Panc1 (cell line): ENCODE results near the gene TEKT2. TPM values are rescaled to one million over a fixed set of nuclear protein-coding genes. Genes with fewer than 3 reads are reported as not detected.

Experiments used
- ATAC-seq: fragments of 200-7000 bp; cut with Tn5 transposase; 2 replicates; pipeline ENCODE4 v1.9.1; 2020; ENCODE audit warnings: mild to moderate bottlenecking, moderate library complexity
- BruUV-seq: library from RNA; stranded (reverse); fragments of 400-500 nt; replicated peaks from 2 replicates; lab custom pipeline; 2021; lab: Mats Ljungman, UMichigan
- CTCF ChIA-PET: fragments of 300-600 bp; sonication (Branson Sonifier 250); formaldehyde crosslinking; loops from one replicate; lab custom pipeline; 2022; ENCODE audit warnings: antibody characterized with exemption; lab: Charles Lee
- POLR2A ChIA-PET: fragments of 300-600 bp; sonication (Branson Sonifier 250); formaldehyde crosslinking; loops from one replicate; lab custom pipeline; 2022; ENCODE audit warnings: antibody characterized with exemption; lab: Charles Lee
- DNase-seq: peaks from one replicate; pipeline ENCODE4 v3.0.0-alpha.2; 2010; ENCODE audit warnings: low read depth, low spot score
- H3K27ac ChIP-seq: 2 replicates; pipeline ENCODE4 v1.5.1; 2011; ENCODE audit warnings: mild to moderate bottlenecking, low read length, inconsistent platforms
- H3K27me3 ChIP-seq: fragments of 200-500 bp; sonication (Bioruptor generic); 2 replicates; pipeline ENCODE4 v1.6.0; 2014; ENCODE audit warnings: low read length, inconsistent platforms; ENCODE audit not compliant: control insufficient read depth, insufficient read depth
- H3K36me3 ChIP-seq: fragments of 200-500 bp; sonication (Bioruptor generic); 2 replicates; pipeline ENCODE4 v1.5.1; 2014; ENCODE audit warnings: inconsistent platforms, mild to moderate bottlenecking, low read length, moderate library complexity; ENCODE audit not compliant: control insufficient read depth, insufficient read depth
- H3K4me1 ChIP-seq: 2 replicates; pipeline ENCODE4 v1.5.1; 2011; ENCODE audit warnings: inconsistent platforms, mild to moderate bottlenecking, low read length, moderate library complexity; ENCODE audit not compliant: control insufficient read depth, insufficient read depth
- H3K4me3 ChIP-seq, 2 experiments: 2 replicates each; pipeline ENCODE4 v1.5.1; 2011 to 2012; ENCODE audit warnings: low read depth in 2 of 2, low read length in 2 of 2, mild to moderate bottlenecking in 2 of 2, inconsistent platforms in 1 of 2, moderate library complexity in 1 of 2
- H3K9me3 ChIP-seq: fragments of 200-500 bp; sonication (Bioruptor generic); 2 replicates; pipeline ENCODE4 v1.5.1; 2014; ENCODE audit warnings: low read depth, mild to moderate bottlenecking, inconsistent platforms, low read length, moderate library complexity; ENCODE audit not compliant: control insufficient read depth, insufficient read depth
- CTCF ChIP-seq: fragments of 450-650 bp; IDR thresholded peaks from 2 replicates; pipeline ENCODE4 v1.5.1; 2017; ENCODE audit warnings: mild to moderate bottlenecking
- POLR2AphosphoS5 ChIP-seq: IDR thresholded peaks from 2 replicates; pipeline ENCODE4 v1.6.1; 2012; ENCODE audit warnings: mild to moderate bottlenecking, low read depth, low read length, moderate library complexity
- REST ChIP-seq, 2 experiments: IDR thresholded peaks; 2 replicates each; pipeline ENCODE4 v1.6.1; 2011 to 2012; ENCODE audit warnings: low read depth in 2 of 2, control low read depth in 1 of 2, low read length in 1 of 2, mild to moderate bottlenecking in 1 of 2, moderate library complexity in 1 of 2; ENCODE audit not compliant: insufficient read depth in 1 of 2
- SIN3A ChIP-seq: IDR thresholded peaks from 2 replicates; pipeline ENCODE4 v1.6.1; 2012; ENCODE audit warnings: low read depth, mild to moderate bottlenecking, low read length, moderate library complexity, borderline replicate concordance; ENCODE audit not compliant: insufficient read depth
- TCF7L2 ChIP-seq: IDR thresholded peaks from 2 replicates; pipeline ENCODE4 v1.6.1; 2011; ENCODE audit warnings: mild to moderate bottlenecking, low read depth, low read length, inconsistent platforms
- in situ Hi-C: cut with HindIII; loops from 2 replicates; pipeline ENCODE4 v1.10.0; 2016; ENCODE audit warnings: low sequenced_read_pairs, low pct_unique_long_range_greater_than_20kb
- intact Hi-C: fragments of 100-400 bp; cut with micrococcal nuclease; formaldehyde crosslinking; loops from one replicate; pipeline ENCODE4 v1.10.0; 2022; ENCODE audit not compliant: unreplicated experiment
- total RNA-seq: library from RNA; stranded (reverse); gene quantifications from one replicate; pipeline ENCODE4 v1.2.1, GENCODE V29; 2021; ENCODE audit not compliant: unreplicated experiment

Gene TEKT2
- total RNA-seq, 1 experiment from 2014 or later, result 0.23 TPM

- no peak for TF ChIP-seq SIN3A
- TF ChIP-seq CTCF, result no peak
- no peak for TF ChIP-seq TCF7L2
- no peak for TF ChIP-seq POLR2AphosphoS5
- TF ChIP-seq REST (IDR thresholded peaks at IDR 0.05; ENCODE audit: insufficient read depth in 1 of 2, low read depth in 2 of 2, low read length in 1 of 2), result no peak
- Histone ChIP-seq H3K4me3 (no peak overlapping the region), H3K36me3 (peaks cover 19% of the 10 kb centered on the region), H3K27me3 (no peaks in the 10 kb centered on the region), H3K4me1 (peaks cover 3% of the 10 kb centered on the region; the same call in 1 of the 2 replicates), H3K9me3 (no peaks in the 10 kb centered on the region), H3K27ac (no peak overlapping the region)
- DNase-seq (no peak), ATAC-seq (no peak)
- CTCF ChIA-PET, result no interaction called here
- POLR2A ChIA-PET, result no interaction called here
- intact Hi-C loops (no loop called here), in situ Hi-C loops (no loop called here)
- BruUV-seq, result no TSS peak
Observed at GRCh38 chr1:36137776-36138175, 53.9 kb downstream of the TEKT2 start.

Other genes with a start within 250 kb of the TEKT2 start
- gene AGO1, start 200.9 kb upstream of the TEKT2 start, total RNA-seq, result 40.1 TPM
- gene AGO3, start 153.0 kb upstream of the TEKT2 start, total RNA-seq, result 39.4 TPM
- 32.2 TPM for gene ADPRS, start 4.8 kb downstream of the TEKT2 start, total RNA-seq
- 1.2 TPM for gene COL8A2, start 41.1 kb downstream of the TEKT2 start, total RNA-seq
- gene TRAPPC3, start 65.4 kb downstream of the TEKT2 start, total RNA-seq, result 98.7 TPM
- gene MAP7D1, start 72.1 kb downstream of the TEKT2 start, total RNA-seq, result 212 TPM
- 114 TPM for gene THRAP3, start 140.3 kb downstream of the TEKT2 start, total RNA-seq
- gene SH3D21, start 222.3 kb downstream of the TEKT2 start, total RNA-seq, result 18.9 TPM
- 79.0 TPM for gene EVA1B, start 239.6 kb downstream of the TEKT2 start, total RNA-seq